Measurements from ENCODE around the gene TRPV5.

GRCh38 chr7:142960955-142961512, 27.5 kb upstream of the TRPV5 start:
- TF ChIP-seq EZH2phosphoT487 (IDR thresholded peaks at IDR 0.05; ENCODE audit: insufficient read depth, low read depth) (no peak), EZH2 (IDR thresholded peaks at IDR 0.05; ENCODE audit: insufficient read depth, poor library complexity, severe bottlenecking) (no peak)
